ENCODE results near the gene CLIP2.

GRCh38 chr7:74349621-74350020, 60.4 kb downstream of the CLIP2 start:
- no peak for TF ChIP-seq EZH2 (IDR thresholded peaks at IDR 0.05; ENCODE audit: low read depth)
- TF ChIP-seq CTCF (conservative IDR thresholded peaks at IDR 0.05), result no peak

Measured in PC-9 (cell line).